GM10266 (cell line): ENCODE results near the gene FGFRL1.
"Not testable (repeated sequence)": the region's sequence is repeated elsewhere in the genome, so short reads cannot be mapped to it uniquely, and the experiment has no call there.

Source experiments
- DNase-seq: peaks from one replicate; pipeline ENCODE4 v3.0.0; 2012; ENCODE audit errors: extremely low spot score
- TF ChIP-seq, protein P1 (sequence below): IDR thresholded peaks from 2 replicates; pipeline ENCODE4 v1.5.1; 2012; ENCODE audit warnings: mild to moderate bottlenecking, low read depth; ENCODE audit not compliant: control insufficient read depth, insufficient read depth; ENCODE audit errors: missing control alignments

The FGFRL1 gene

GRCh38 chr4:970854-971520, 40.4 kb upstream of the FGFRL1 start:
- DNase-seq: no peak
- TF ChIP-seq, protein P1, sequence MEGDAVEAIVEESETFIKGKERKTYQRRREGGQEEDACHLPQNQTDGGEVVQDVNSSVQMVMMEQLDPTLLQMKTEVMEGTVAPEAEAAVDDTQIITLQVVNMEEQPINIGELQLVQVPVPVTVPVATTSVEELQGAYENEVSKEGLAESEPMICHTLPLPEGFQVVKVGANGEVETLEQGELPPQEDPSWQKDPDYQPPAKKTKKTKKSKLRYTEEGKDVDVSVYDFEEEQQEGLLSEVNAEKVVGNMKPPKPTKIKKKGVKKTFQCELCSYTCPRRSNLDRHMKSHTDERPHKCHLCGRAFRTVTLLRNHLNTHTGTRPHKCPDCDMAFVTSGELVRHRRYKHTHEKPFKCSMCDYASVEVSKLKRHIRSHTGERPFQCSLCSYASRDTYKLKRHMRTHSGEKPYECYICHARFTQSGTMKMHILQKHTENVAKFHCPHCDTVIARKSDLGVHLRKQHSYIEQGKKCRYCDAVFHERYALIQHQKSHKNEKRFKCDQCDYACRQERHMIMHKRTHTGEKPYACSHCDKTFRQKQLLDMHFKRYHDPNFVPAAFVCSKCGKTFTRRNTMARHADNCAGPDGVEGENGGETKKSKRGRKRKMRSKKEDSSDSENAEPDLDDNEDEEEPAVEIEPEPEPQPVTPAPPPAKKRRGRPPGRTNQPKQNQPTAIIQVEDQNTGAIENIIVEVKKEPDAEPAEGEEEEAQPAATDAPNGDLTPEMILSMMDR: no peak

DNA sequence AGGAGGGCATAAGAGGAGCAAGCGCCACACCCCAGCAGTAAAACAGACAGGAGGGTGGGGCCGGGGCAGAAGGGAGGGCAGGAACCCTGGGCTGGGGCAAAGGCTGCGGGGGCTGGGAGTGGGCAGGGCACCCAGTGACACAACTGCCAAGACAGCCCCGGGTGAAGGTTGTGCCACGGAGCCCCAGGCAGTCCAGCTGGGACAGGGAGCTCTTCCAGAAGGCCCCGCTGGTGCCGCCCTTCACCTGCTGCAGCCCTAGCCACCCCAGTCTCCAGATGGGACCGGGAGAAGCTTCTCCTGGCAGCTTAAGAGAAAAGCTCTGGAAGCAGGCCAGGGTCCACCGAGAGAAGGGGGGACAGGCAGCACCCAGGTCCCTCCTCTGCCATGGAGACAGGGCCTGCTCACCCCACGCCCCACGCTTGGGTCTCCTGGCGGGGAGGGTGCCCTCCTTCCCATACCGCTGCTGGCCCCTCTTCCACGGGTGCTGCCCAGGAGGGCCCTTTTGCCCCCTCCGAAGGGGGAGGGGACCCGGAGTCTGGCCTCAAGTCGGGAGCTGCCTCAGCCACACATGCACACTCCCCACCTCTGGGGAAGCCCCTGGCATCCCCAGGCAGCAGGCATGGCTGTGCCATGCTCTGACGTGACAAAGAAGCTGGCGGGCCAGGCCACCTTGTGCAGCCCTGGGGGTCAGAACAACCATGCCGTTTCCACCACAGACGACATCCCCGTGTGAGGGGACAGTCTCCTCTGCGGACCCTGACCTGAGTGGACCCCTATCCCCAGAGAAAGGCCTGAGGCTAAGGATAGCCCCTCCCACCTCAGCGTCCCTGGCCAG, 39.5 kb upstream of the FGFRL1 start:
- no peak for DNase-seq
- TF ChIP-seq, protein P1: no peak

- TF ChIP-seq, protein P1: no peak
- DNase-seq: peak; percentile 70
Observed at GRCh38 chr4:972651-973424, 38.6 kb upstream of the FGFRL1 start.

- peak; percentile 100 for DNase-seq
- TF ChIP-seq, protein P1: no peak
Observed at GRCh38 chr4:973431-974397, 37.7 kb upstream of the FGFRL1 start, which contains the start of gene DGKQ. Gene DGKQ, minus strand, starts transcription at chr4:973569. Its CDS starts 87 bp downstream, at chr4:973482.

GRCh38 chr4:974668-975067, 36.8 kb upstream of the FGFRL1 start:
- TF ChIP-seq, protein P1: no peak
- DNase-seq: no peak

- not testable (repeated sequence) for DNase-seq
Observed at GRCh38 chr4:976016-976415, 35.4 kb upstream of the FGFRL1 start.
